SK-N-MC (cell line): ENCODE data around the gene IER3IP1.

Experiments
- DNase-seq: peaks from one replicate; pipeline ENCODE4 v3.0.0-alpha.2; 2011; ENCODE audit warnings: low read depth, low spot score
- H3K27ac ChIP-seq: fragments of 200-600 bp; sonication (generic); 2 replicates; pipeline ENCODE4 v1.5.1; 2016; ENCODE audit warnings: mixed run types
- H3K36me3 ChIP-seq: fragments of 200-600 bp; sonication (generic); 2 replicates; pipeline ENCODE4 v1.6.1; 2017; ENCODE audit warnings: antibody characterized with exemption, low read length, mixed read lengths; ENCODE audit not compliant: insufficient read depth
- H3K4me3 ChIP-seq: fragments of 200-600 bp; sonication (generic); 2 replicates; pipeline ENCODE4 v1.5.1; 2016
- H3K9ac ChIP-seq: fragments of 200-600 bp; sonication (generic); 2 replicates; pipeline ENCODE4 v1.8.0; 2017; ENCODE audit warnings: mixed run types, mixed read lengths; ENCODE audit not compliant: insufficient read length
- H3K9me3 ChIP-seq: fragments of 200-600 bp; sonication (generic); 2 replicates; pipeline ENCODE4 v1.6.1; 2017; ENCODE audit warnings: low read depth, mild to moderate bottlenecking, antibody characterized with exemption, low read length, moderate library complexity, mixed read lengths
- EZH2 ChIP-seq: fragments of 200-600 bp; sonication (generic); IDR thresholded peaks from one replicate; pipeline ENCODE4 v1.6.1; 2017; ENCODE audit warnings: antibody characterized with exemption
- FOXP2 ChIP-seq: optimal IDR thresholded peaks from 2 replicates; pipeline ENCODE3; 2011; ENCODE audit warnings: mild to moderate bottlenecking, moderate library complexity; ENCODE audit not compliant: insufficient read depth; ENCODE audit errors: extremely low read length, control extremely low read depth
- POLR2AphosphoS5 ChIP-seq: IDR thresholded peaks from 2 replicates; pipeline ENCODE4 v1.6.1; 2012; ENCODE audit warnings: mild to moderate bottlenecking, low read depth, low read length, borderline replicate concordance

IER3IP1 gene

DNA sequence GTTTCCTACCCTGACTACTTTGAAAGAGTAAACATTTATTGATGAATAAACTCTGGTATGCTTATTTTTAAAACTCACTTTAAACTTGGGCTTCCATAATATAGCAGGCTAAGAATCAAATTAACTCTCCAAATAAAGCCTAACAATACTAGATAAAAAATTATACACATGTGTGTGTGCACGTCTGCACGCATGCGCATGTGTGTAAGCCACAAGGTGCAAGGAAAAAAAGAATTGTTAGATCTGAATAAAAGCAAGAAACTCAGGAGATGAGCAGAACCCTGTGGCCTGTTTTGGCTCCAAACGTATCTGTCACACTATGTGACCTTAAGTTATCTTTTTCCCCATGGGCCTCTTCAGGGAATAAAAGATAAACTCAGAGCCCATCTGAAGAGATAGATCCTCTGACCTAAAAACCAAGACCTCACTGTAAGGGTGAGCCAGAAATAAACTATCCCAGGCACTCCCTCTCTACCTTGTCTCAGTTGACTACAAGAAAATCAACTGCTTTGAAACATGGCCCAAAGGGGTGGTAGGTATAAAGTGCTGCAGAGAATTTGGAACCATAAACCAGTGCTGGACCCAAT lies 32.2 kb downstream of the IER3IP1 start:
- TF ChIP-seq POLR2AphosphoS5: no peak
- TF ChIP-seq EZH2: no peak
- TF ChIP-seq FOXP2: no peak
- Histone ChIP-seq H3K9ac (no peak overlapping the region), H3K4me3 (no peak overlapping the region), H3K36me3 (0 out of 2 replicates have a peak, but pooled peaks cover 3% of the 10 kb centered on the region), H3K27ac (no peak overlapping the region), H3K9me3 (no peaks in the 10 kb centered on the region)
- DNase-seq: no peak

GRCh38 chr18:47143153-47143552 lies 33.0 kb downstream of the IER3IP1 start:
- TF ChIP-seq EZH2 (no peak), FOXP2 (no peak), POLR2AphosphoS5 (no peak)
- DNase-seq: no peak

GRCh38 chr18:47141289-47141688 lies 34.9 kb downstream of the IER3IP1 start:
- no peak for DNase-seq
- Histone ChIP-seq H3K9ac (no peak overlapping the region), H3K27ac (no peak overlapping the region), H3K4me3 (no peak overlapping the region), H3K9me3 (no peaks in the 10 kb centered on the region), H3K36me3 (peaks cover 3% of the 10 kb centered on the region)
- TF ChIP-seq FOXP2: no peak
- TF ChIP-seq POLR2AphosphoS5: no peak
- no peak for TF ChIP-seq EZH2

More at GRCh38 chr18:47143153-47143552, 33.0 kb downstream of the IER3IP1 start:
- Histone ChIP-seq H3K4me3 (no peak overlapping the region), H3K9me3 (no peaks in the 10 kb centered on the region), H3K27ac (no peak overlapping the region), H3K9ac (no peak overlapping the region), H3K36me3 (0 out of 2 replicates have a peak, but pooled peaks cover 3% of the 10 kb centered on the region)

DNA sequence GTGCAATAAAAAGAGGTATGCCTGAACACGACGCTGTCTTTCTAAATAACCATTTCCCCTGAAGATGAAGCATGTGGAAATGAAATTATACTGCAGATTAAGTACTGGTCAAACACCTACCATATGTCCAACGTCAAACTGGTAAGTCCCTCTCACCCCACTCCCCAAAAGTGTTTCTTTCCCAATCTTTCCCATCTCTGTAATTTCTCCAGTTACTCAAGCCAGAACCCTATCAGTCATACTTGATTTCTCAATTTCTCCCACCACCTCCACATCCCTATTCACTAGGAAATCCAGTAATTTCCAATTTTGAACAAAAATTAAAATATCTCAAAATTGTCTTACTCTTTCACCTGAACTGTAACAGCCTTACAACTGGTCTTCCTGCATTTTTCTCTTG lies 55.0 kb downstream of the IER3IP1 start:
- Histone ChIP-seq H3K9ac (no peak overlapping the region), H3K36me3 (no peaks in the 10 kb centered on the region), H3K9me3 (no peaks in the 10 kb centered on the region), H3K4me3 (no peak overlapping the region), H3K27ac (no peak overlapping the region)
- DNase-seq: no peak
- no peak for TF ChIP-seq POLR2AphosphoS5
- no peak for TF ChIP-seq FOXP2
- TF ChIP-seq EZH2: no peak

DNA sequence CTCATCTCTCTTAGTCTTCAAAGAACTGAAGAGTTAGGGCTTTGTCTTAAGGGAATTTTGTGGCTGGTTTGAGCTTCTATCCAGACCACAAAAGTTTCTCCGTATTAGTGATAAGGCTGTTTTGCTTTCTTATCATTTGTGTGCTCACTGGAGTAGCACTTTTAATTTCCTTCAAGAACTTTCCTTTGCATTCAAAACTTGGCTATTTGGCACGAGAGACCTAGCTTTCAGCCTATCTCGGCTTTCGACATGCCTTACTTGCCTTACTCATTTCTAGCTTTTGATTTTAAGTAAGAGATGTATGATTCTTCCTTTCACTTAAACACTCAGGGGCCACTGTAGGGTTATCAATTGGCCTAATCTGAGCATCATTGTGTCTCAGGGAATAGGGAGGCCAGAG lies 55.7 kb downstream of the IER3IP1 start:
- TF ChIP-seq FOXP2 (no peak), EZH2 (no peak), POLR2AphosphoS5 (no peak)
- no peak overlapping the region for H3K9ac ChIP-seq
- DNase-seq: no peak
- no peaks in the 10 kb centered on the region for H3K36me3 ChIP-seq
- H3K4me3 ChIP-seq: no peak overlapping the region
- H3K27ac ChIP-seq: no peak overlapping the region
- H3K9me3 ChIP-seq: no peaks in the 10 kb centered on the region

DNA sequence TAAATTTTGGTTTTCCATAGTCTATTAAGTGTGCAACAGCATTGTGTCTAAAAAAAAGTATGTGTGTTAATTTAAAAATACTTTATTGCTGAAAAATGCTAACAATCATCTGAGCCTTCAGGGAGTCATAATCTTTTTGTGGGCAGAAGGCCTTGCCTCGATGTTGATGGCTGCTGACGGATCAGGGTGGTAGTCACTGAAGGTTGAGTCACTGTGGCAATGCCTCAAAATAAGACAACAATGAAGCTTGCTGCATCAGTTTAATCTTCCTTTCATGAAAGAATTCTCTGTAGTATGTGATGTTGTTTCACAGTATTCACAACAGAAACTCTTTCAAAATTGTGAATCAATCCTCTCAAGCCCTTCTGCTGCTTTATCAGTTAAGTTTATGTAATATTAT lies 57.2 kb downstream of the IER3IP1 start:
- Histone ChIP-seq H3K36me3 (0 out of 2 replicates have a peak, but pooled peaks cover 6% of the 10 kb centered on the region), H3K4me3 (no peak overlapping the region), H3K27ac (no peak overlapping the region), H3K9me3 (no peaks in the 10 kb centered on the region), H3K9ac (no peak overlapping the region)
- TF ChIP-seq POLR2AphosphoS5 (no peak), EZH2 (no peak), FOXP2 (no peak)
- DNase-seq: no peak

DNA sequence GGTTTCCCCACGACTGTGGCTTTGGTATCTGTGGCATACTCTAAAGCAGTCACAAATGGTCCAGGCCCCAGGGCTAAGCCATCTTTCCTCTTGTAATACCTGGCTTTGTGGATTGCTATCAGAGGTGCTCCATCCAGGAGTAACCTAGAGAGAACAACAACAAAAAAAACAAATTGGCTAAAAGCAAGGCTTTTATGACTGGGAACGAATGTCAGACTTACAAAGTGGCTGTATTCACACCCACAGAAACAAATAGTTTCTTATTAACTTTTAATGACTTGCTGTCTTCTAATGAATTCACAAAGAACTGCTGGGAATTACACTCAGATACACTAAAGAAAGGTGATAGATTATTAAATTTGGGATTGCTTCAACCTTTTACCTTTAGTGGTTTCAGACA lies 61.0 kb downstream of the IER3IP1 start:
- no peak for DNase-seq
- Histone ChIP-seq H3K27ac (no peak overlapping the region), H3K36me3 (peaks cover 17% of the 10 kb centered on the region; the same call in 1 of the 2 replicates), H3K4me3 (no peak overlapping the region), H3K9ac (no peak overlapping the region), H3K9me3 (no peaks in the 10 kb centered on the region)
- TF ChIP-seq POLR2AphosphoS5: no peak
- no peak for TF ChIP-seq FOXP2
- no peak for TF ChIP-seq EZH2

- no peak for TF ChIP-seq EZH2
- no peak for TF ChIP-seq FOXP2
- no peak for TF ChIP-seq POLR2AphosphoS5
- DNase-seq: no peak
- Histone ChIP-seq H3K4me3 (no peak overlapping the region), H3K9ac (no peak overlapping the region), H3K9me3 (no peaks in the 10 kb centered on the region), H3K36me3 (peaks cover 17% of the 10 kb centered on the region; the same call in 1 of the 2 replicates), H3K27ac (no peak overlapping the region)
Measured at GRCh38 chr18:47113796-47114540, 62.2 kb downstream of the IER3IP1 start.

DNA sequence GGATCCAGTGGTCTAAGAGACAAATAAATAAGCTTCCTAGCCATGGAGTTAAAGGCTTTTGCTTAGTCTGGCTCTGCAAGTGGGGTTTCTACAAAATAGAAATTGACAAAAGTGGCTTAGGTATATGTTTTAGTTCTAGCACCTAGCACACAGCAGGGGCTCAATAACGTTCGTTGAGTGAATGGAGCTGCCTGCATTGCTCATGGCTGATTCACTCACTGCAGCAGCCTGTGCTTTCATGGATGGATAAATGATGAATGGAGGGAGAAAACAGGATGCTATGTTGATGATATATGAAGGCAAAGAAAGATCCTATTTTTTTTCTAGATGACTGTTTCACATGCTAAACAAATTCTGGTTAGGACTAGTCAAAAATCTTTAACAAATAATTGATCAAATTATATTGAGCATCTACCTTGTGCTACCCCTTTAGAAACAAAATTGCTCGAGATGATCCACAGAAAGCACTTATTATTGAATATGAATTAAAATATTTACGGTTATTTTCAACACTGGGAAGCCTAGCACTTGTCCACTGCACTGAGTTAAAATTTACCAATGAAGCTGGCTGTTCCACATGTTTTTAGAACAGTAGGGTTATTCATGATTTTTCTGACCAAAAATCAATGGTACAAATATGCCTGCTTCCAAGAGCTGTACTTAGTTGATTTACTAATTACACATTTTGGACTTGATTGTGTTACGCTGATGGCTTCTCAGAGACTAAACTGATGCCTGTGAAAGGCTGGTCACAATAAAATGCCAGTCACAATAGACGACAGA lies 65.5 kb downstream of the IER3IP1 start:
- no peak overlapping the region for H3K4me3 ChIP-seq
- H3K9ac ChIP-seq: no peak overlapping the region
- TF ChIP-seq FOXP2 (no peak), POLR2AphosphoS5 (no peak), EZH2 (no peak)
- H3K27ac ChIP-seq: no peak overlapping the region
- DNase-seq: no peak
- no peaks in the 10 kb centered on the region for H3K9me3 ChIP-seq
- H3K36me3 ChIP-seq: peaks cover 17% of the 10 kb centered on the region; the same call in 1 of the 2 replicates
